Ovary (tissue), 9 donors: ENCODE measurements around the gene TMEM259. TPM values are rescaled to one million over a fixed set of nuclear protein-coding genes. Genes with fewer than 3 reads are reported as not detected.

ENCODE experiments used
- DNase-seq, 5 donors: peaks; one replicate each; pipeline ENCODE4 v3.0.0-alpha.2; 2019 to 2020
- H3K27ac ChIP-seq, 2 donors: fragments of 200-600 bp; one replicate each; pipeline versions ENCODE4 v1.5.1 to v1.8.0; 2019 to 2022
- H3K27me3 ChIP-seq: fragments of 200-600 bp; one replicate; pipeline ENCODE4 v1.8.0; 2022
- H3K36me3 ChIP-seq: fragments of 200-600 bp; sonication (generic); one replicate; pipeline ENCODE4 v1.5.1; 2019
- H3K4me1 ChIP-seq: one replicate; pipeline ENCODE4 v1.8.1; 2013; ENCODE audit warnings: mild to moderate bottlenecking, moderate library complexity; ENCODE audit not compliant: insufficient read depth
- H3K4me3 ChIP-seq: fragments of 200-600 bp; sonication (generic); one replicate; pipeline ENCODE4 v1.5.1; 2017
- H3K9me3 ChIP-seq, 2 donors: fragments of 200-600 bp in 1 of 2; sonication (generic) in 1 of 2; one replicate each; pipeline versions ENCODE4 v1.5.1 to v1.8.1; 2013 to 2019; ENCODE audit warnings: mild to moderate bottlenecking in 1 of 2, moderate library complexity in 1 of 2
- EP300 ChIP-seq: sonication (generic); formaldehyde crosslinking; IDR thresholded peaks from one replicate; pipeline ENCODE4 v1.6.1; 2017; ENCODE audit warnings: antibody characterized with exemption
- POLR2A ChIP-seq: fragments of 450-650 bp; IDR thresholded peaks from one replicate; pipeline ENCODE4 v1.6.1; 2017; ENCODE audit warnings: antibody characterized with exemption, mild to moderate bottlenecking, moderate library complexity
- WGBS, 3 donors: extraction: QIAGEN DNeasy Blood & Tissue Kit in 1 of 3; methylation state at CpG; one replicate each; pipeline versions ENCODE4 v1.1.5 to v1.1.7; 2013 to 2017; 5-methylcytosine and 5-hydroxymethylcytosine counted together
- intact Hi-C, 4 donors: fragments of 100-400 bp; cut with DNase I; formaldehyde crosslinking; loops; one replicate each; pipeline versions ENCODE4 v1.11.0 to v1.15.1; 2022 to 2023
- polyA plus RNA-seq, 2 donors: library from polyadenylated mRNA; stranded (reverse); fragments of 200-250 nt in 1 of 2; fragments of 350-450 nt in 1 of 2; fragmentation: Illumina TruSeq in 1 of 2; extraction: RNeasy Lipid Tissue Mini Kit (QIAGEN cat#74804) in 1 of 2; gene quantifications; one replicate each; pipeline ENCODE4 v1.2.3, GENCODE V29; 2013 to 2014
- total RNA-seq, 7 donors: library from RNA; depleted of rRNA in 2 of 7; stranded (reverse); fragments of >200 nt in 2 of 7; fragmentation: NEBNext Ultra II Directional in 3 of 7; extraction: Animal tissue kit (Norgen Biotek cat#: 25700) in 3 of 7; gene quantifications; one replicate each; pipeline versions ENCODE4 v1.1.0 to v1.2.4, GENCODE V29; 2016 to 2023
- TF ChIP-seq, protein P1 (sequence below), 3 donors: fragments of 450-650 bp in 2 of 3; fragments of 200-600 bp in 1 of 3; IDR thresholded peaks; one replicate each; pipeline versions ENCODE4 v1.5.1 to v1.8.0; 2016 to 2022; ENCODE audit warnings: antibody characterized with exemption in 3 of 3, mild to moderate bottlenecking in 1 of 3
- donor health status: DM: no; HTN: no; CAD: no; lungs with moderate emphysema.
- donor health status: DM: no; HTN: no; CAD: no.
- donor health status: Bipolar disorder and iron deficiency.
- donor health status: DM: yes; HTN: yes; CAD: no.
- donor health status: DM: no; HTN: no; CAD: no.
- donor health status: DM: yes; HTN: yes; CAD: no.

The TMEM259 gene
- total and polyA plus RNA-seq, 9 donors: 26.0 to 196 (median 127) TPM

DNA sequence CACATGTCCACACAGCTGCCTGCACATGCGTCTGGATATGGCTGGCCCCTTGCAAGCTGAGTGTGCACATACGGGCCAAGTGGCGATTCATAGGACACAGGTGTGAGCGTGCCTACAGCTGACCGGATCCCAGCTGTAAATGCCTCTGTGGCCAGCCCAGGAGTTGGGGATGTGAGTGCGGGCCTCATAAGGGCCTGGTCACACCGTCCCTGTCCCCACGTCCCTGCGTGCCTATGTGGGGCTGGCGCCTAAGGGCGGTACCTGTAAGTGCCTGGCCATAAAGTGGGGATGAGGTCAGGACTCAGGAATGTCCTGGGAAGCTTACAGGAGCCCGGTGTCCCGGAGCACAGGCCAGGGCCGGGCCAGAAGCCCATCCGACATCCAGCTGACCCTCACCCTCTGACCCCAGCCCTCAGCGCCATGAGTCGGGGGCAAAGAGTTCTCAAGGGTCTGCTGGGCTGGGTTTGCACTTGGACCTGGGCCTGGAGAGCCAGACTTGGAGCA, 44.7 kb upstream of the TMEM259 start:
- intact Hi-C loops: no loop called here
- 41 to 54% (median 52%) methylated on average over 17 of the region's 17 CpGs for WGBS, 3 donors
- Histone ChIP-seq H3K27me3 (peaks cover 15% of the 10 kb centered on the region), H3K9me3 (no peaks in the 10 kb centered on the region), H3K36me3 (no peaks in the 10 kb centered on the region), H3K27ac (no peak overlapping the region), H3K4me3 (no peak overlapping the region), H3K4me1 (no peaks in the 10 kb centered on the region)
- DNase-seq: peak in 1 of 5 donors; percentile 26
- TF ChIP-seq, protein P1, sequence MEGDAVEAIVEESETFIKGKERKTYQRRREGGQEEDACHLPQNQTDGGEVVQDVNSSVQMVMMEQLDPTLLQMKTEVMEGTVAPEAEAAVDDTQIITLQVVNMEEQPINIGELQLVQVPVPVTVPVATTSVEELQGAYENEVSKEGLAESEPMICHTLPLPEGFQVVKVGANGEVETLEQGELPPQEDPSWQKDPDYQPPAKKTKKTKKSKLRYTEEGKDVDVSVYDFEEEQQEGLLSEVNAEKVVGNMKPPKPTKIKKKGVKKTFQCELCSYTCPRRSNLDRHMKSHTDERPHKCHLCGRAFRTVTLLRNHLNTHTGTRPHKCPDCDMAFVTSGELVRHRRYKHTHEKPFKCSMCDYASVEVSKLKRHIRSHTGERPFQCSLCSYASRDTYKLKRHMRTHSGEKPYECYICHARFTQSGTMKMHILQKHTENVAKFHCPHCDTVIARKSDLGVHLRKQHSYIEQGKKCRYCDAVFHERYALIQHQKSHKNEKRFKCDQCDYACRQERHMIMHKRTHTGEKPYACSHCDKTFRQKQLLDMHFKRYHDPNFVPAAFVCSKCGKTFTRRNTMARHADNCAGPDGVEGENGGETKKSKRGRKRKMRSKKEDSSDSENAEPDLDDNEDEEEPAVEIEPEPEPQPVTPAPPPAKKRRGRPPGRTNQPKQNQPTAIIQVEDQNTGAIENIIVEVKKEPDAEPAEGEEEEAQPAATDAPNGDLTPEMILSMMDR (IDR thresholded peaks at IDR 0.05): no peak

DNA sequence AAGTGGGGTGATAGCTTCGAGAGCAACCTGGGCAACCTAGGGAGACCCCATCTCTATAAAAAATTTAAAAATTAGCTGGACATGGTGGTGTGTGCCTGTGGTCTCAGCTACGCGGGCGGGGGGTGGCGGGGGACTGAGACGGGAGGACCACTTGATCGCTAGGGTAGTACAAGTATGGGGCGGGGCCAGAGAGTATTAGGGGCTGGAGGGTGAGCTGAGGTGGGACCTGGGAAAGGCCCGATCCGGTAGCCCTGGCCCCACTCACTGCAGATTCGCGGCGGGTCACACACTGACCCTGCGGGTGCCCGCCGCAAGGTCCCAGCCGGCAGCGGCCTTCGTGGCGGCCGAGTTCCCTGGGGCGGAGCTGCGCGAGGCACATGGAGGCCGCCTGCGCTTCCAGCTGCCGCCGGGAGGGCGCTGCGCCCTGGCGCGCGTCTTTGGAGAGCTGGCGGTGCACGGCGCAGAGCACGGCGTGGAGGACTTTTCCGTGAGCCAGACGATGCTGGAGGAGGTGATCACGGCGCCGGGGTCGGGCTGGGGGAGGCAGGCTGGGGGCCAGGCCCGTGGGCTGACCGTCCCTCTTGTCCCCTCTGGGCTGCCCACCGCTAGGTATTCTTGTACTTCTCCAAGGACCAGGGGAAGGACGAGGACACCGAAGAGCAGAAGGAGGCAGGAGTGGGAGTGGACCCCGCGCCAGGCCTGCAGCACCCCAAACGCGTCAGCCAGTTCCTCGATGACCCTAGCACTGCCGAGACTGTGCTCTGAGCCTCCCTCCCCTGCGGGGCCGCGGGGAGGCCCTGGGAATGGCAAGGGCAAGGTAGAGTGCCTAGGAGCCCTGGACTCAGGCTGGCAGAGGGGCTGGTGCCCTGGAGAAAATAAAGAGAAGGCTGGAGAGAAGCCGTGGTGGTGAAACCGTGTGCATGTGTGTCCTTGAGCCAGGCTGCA, 44.0 kb upstream of the TMEM259 start:
- no peak overlapping the region for H3K4me3 ChIP-seq
- WGBS, 3 donors: 5 to 11% (median 6%) methylated on average over 46 to 60 of the region's 60 CpGs
- H3K4me1 ChIP-seq: no peaks in the 10 kb centered on the region
- no peak for TF ChIP-seq EP300
- TF ChIP-seq, protein P1 (IDR thresholded peaks at IDR 0.05): peak in 2 of 3 donors; percentile 55 to 60
- peak in 2 of 5 donors; percentile 56 to 73 for DNase-seq
- intact Hi-C loops: no loop called here
- H3K27me3 ChIP-seq: peaks cover 15% of the 10 kb centered on the region
- no peaks in the 10 kb centered on the region for H3K36me3 ChIP-seq
- H3K27ac ChIP-seq: no peak overlapping the region
- H3K9me3 ChIP-seq: no peaks in the 10 kb centered on the region

DNA sequence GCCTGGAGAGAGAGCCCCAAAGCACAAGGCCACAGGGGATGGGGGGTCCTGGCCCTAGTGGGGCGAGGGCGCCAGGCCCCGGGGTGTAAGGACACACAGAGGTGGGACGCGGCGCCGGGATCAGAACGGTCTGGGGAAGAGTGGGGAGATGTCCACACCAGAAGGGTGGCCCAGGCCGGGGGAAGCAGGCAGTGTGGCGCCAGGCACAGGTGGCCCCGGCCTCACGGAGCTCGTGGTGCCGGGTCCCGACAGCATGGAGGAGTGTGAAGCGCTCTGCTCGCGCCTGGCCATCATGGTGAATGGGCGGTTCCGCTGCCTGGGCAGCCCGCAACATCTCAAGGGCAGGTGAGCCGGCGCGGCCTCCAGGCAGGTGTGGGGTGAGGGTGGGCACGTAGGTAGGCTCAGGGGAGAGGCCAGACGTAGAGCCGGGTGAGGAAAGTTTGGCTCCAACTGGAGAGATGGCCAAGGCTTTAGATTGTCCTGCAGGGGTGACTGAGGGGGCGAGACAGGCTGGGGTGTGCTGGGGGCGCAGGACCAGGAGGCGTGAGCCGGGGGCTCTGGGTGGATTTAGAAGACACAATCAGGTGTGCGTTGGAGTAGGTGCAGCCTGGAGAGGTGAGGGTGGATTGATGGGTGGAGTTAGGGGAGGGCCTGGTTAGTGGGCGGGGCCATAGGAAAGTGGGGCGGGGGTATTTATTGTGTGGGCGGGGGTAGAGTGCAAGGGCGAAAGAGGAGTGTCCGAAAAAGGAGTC, 43.2 kb upstream of the TMEM259 start:
- H3K4me1 ChIP-seq: no peaks in the 10 kb centered on the region
- H3K9me3 ChIP-seq: no peaks in the 10 kb centered on the region
- peak in 1 of 5 donors; percentile 22 for DNase-seq
- H3K27ac ChIP-seq: no peak overlapping the region
- TF ChIP-seq POLR2A: no peak
- no peak for TF ChIP-seq EP300
- TF ChIP-seq, protein P1 (IDR thresholded peaks at IDR 0.05): no peak
- H3K27me3 ChIP-seq: peaks cover 15% of the 10 kb centered on the region
- 54 to 83% (median 68%) methylated on average over 37 of the region's 37 CpGs for WGBS, 3 donors
- no peak overlapping the region for H3K4me3 ChIP-seq
- no peaks in the 10 kb centered on the region for H3K36me3 ChIP-seq
- intact Hi-C loops: no loop called here

DNA sequence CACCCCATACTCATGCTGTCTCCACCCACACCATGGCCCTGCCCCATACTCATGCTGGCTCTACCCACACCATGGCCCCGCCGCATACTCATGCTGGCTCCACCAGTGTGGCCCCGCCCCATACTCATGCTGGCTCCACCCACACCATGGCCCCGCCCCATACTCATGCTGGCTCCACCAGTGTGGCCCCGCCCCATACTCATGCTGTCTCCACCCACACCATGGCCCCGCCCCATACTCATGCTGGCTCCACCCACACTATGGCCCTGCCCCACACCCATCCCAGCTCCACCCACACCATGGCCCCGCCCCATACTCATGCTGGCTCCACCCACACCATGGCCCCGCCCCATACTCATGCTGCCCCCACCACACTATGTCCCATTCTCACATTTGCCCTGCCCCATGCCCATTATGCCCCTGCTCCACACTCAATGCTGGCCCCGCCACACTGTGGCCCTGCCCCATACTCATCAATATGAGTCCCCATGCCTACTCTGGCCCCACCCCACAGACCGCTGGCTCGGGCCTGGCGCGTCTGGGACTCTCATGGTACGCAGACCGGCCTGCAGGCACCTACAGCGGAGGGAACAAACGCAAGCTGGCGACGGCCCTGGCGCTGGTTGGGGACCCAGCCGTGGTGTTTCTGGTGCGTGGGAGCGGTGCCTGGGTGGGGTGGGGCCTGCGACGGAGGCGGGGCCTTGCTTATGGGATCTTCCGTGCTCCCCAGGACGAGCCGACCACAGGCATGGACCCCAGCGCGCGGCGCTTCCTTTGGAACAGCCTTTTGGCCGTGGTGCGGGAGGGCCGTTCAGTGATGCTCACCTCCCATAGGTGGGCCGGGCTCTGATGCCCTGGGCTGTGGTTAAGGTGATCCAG, 42.3 kb upstream of the TMEM259 start:
- WGBS, 3 donors: 67 to 90% (median 83%) methylated on average over 37 of the region's 37 CpGs
- H3K9me3 ChIP-seq: peaks cover 4% of the 10 kb centered on the region in 2 donors
- TF ChIP-seq POLR2A (no peak), EP300 (no peak)
- TF ChIP-seq, protein P1 (IDR thresholded peaks at IDR 0.05): no peak
- no peaks in the 10 kb centered on the region for H3K4me1 ChIP-seq
- no peaks in the 10 kb centered on the region for H3K36me3 ChIP-seq
- H3K4me3 ChIP-seq: no peak overlapping the region
- no peak overlapping the region for H3K27ac ChIP-seq
- intact Hi-C loops: no loop called here
- DNase-seq: peak in 1 of 5 donors; percentile 21
- H3K27me3 ChIP-seq: peaks cover 12% of the 10 kb centered on the region
